Activated CD4-positive, alpha-beta T cell treated with anti-CD3 and anti-CD28 coated beads for 24 hours (primary cell): Measurements from ENCODE around the gene ERBB4.

Source experiments
- DNase-seq, 2 donors: peaks; one replicate each; pipeline ENCODE4 v3.0.0-alpha.2; 2020; ENCODE audit warnings: low read depth in 2 of 2

The ERBB4 gene

GRCh38 chr2:211423018-211423417 is 1115.6 kb downstream of the ERBB4 start:
- no peak for DNase-seq

DNA sequence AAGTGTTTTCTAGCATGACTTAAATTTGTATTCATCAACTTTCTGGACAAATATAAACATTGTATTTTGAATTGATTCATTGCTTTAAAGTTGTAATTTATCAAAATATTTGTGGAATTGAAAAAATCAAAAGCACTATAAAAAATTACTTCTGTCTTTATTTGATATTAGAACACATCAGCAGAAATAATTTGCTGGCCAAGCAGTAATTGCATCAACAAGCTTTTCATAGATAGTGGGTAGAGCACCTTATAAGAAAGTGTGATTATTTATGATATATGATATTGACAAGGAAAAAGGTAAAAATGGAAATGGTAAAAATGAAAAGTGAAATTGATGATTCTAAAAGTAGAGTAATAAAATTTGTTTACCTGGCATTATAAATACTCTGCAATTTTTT is 1121.1 kb downstream of the ERBB4 start:
- DNase-seq = no peak

DNA sequence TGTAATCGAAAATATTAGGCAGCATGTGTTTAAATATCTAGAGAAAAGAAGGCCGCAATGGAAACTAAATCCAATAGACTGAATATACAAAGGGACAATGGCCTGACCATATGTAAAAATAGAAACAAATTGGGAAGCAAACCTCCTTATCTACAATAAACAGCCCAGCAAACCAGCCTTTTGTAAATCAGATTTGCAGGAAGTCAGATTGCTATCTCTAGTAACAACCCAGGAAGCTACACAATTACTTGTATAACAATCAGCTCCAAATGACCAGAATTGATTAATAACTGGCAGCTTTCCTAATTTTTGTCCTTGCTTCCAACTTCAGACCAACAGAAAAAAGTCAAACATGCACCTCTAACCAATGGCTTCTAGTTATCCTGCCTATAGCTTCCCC is 1122.2 kb downstream of the ERBB4 start:
- no peak for DNase-seq

GRCh38 chr2:211413746-211414145 is 1124.9 kb downstream of the ERBB4 start:
- no peak for DNase-seq

DNA sequence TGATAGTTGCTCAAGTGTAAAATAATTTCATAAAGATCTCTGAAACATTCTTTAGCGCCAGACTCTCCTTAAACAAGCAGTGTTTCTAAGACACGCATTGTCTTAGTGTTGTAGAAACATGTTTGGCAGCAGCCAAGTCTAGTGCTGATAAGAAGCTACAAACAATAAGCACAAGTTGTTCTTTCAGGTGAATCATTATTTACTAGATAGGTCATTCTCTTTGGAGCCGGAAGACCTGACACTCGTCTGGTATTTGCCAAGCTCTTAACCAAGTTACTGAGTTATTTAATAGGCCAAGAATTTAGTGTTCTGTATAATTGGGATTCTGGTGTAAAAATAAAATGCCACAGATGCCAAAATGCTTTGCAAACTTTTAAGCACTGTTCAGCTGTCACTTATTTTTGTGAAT is 1130.1 kb downstream of the ERBB4 start:
- no peak for DNase-seq

- no peak for DNase-seq
Observed at GRCh38 chr2:211407076-211407475, 1131.5 kb downstream of the ERBB4 start.

DNA sequence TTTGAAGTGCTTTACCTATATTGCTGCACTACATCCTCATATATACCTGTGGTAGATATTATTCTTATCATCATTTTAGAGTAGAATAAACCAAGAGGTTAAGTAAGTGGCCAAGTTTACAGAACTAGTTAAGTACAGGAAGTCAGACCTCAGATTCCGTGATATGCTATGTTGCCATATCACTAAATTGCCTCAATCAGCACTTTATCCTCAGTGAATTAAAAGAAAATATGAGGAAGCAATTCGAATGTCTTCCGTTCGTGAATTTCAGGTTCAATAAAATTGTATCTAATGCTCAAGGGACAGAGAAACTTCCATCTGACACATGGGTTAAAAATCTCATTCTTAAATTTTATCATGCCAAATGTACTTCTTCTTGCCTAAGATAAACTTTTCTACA is 1133.6 kb downstream of the ERBB4 start:
- no peak for DNase-seq

- DNase-seq = no peak
Observed at GRCh38 chr2:211404098-211404497, 1134.5 kb downstream of the ERBB4 start.

DNA sequence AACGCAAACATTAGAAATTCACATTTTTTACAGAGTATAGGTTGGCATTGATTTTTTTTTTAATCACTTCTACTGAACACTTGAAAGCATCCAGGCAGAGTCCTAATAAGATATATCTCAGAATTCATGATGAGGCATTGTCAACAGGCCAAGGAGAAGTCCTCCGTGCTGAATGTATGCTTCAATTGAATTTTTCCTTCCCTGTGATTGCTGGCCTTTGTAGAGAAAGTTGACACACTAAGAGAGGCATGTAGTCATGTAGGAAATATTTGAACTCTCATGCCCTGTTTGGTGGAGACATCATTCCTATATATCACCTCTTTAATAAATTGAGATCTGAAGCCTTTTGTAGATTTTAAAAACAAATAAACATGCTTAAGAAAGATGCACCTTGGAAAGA is 1137.3 kb downstream of the ERBB4 start:
- DNase-seq = no peak

DNA sequence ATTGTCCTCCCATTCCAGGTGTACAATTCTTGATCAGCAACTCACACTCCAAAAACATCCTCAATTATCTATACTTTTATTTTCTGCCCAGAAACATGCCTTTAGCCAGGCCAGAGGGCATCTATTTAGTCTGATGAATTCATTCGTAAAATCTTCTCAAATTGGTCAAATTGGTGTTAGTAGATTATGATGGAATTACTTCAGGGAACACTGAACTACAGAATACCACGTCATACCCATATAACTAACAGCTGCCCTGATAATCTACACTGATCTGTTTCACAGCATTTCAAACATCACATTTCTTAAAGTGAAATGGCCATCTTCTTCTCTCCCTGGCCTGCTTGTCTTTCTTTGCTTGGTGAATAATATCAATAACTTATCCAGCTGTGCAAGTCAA is 1140.8 kb downstream of the ERBB4 start:
- DNase-seq = no peak

DNA sequence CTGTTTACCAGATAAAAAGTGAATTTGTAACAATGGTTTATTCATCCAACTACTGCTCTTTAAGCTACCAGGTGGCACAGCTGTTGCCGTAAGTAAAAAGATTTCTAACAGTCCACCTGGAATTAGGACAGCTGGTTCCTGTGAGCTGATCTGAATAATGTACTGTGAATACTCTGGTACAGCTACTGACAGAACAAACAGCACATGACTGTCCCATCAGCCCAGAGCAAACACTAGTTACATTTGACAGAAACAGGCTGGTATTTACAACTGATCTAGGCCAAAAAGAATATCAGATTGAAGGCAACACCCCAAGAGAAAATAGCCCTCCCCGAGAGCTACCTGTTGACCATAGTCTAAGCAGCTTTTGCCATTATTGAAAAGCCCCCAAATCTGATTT is 1141.8 kb downstream of the ERBB4 start:
- no peak for DNase-seq

DNA sequence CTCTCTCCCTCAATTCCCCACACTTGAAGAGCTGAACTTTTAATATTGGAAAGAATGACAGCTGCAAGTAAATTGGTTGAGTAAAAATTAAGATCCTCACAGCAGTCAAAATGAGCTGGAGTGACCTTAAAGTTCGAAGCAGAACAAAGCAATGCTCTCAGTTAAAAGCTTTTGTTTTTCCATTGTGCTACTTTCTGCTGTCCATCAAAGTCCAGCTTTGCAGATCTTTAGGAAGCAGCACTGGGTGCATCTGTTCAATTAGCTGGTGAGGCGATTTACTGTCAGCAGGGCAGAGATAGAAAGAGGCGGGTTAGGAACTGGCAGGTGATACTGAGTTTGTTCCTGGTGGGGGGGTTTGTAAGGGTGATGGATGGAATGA is 1147.4 kb downstream of the ERBB4 start:
- DNase-seq = no peak

- DNase-seq = no peak
Observed at GRCh38 chr2:211390536-211391188, 1147.9 kb downstream of the ERBB4 start.

DNA sequence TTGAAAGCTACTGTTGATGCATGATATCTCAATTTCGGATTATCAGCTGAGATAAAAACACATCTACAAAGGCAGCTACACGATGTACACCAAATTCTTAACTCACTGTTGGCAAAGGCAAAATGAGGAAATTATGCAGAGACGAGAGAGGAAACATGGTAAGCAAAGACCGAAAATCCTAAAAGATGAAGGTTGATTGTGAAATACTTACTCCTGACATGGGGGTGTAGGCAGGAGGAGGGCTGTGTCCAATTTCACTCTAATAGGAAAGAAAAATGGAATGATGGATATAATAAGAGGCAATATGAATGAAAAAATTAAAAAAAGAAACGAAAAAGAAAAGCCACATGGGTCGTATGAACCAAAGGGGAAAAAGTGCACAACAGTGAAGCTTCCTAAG is 1150.9 kb downstream of the ERBB4 start:
- DNase-seq = no peak

- DNase-seq = no peak
Observed at GRCh38 chr2:211380041-211380440, 1158.6 kb downstream of the ERBB4 start.

GRCh38 chr2:211376410-211376809 is 1162.2 kb downstream of the ERBB4 start:
- no peak for DNase-seq

- DNase-seq = no peak
Observed at GRCh38 chr2:211373203-211373602, 1165.4 kb downstream of the ERBB4 start.

- no peak for DNase-seq
Observed at GRCh38 chr2:211371465-211371864, 1167.1 kb downstream of the ERBB4 start.

DNA sequence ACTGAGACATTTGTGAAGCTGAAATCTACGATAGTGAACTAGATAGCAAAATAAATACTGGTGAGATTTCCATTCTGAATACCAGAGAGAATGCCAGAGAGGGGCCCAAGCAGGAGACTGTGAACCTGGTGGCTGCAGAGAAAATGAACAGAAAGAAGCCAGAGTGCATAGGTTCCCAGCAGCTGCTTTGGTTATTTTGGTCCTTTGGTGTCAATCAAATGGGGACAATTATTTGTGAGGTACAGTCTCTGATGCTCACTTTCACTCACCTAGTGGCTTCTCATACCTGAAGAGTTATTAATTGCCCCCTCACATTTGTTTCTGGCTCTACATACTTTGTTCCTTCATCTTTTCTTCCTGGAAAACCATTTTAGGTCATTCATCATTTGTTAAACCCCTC is 1170.1 kb downstream of the ERBB4 start:
- DNase-seq = no peak

GRCh38 chr2:211367711-211368110 is 1170.9 kb downstream of the ERBB4 start:
- no peak for DNase-seq

GRCh38 chr2:211367293-211367692 is 1171.3 kb downstream of the ERBB4 start:
- DNase-seq = no peak

DNA sequence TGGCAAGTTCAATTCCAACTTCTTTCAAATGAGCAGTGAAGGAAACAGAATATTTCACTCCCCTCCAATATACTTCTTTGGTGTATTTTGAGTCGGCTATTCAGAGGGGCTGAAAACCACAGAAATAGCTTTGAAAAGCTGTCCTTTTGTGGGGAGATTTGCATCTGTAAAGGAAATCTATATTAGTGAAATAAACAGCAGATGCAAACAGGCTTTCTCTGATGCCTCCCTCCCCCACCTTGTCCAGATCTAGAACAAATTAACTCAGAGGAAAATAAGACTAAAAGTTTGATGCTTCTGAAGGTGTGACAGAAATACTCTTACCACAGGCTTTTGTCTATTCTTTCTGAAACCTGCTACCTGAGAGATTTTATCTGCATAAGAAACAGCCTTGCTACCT is 1173.7 kb downstream of the ERBB4 start:
- DNase-seq = no peak

DNA sequence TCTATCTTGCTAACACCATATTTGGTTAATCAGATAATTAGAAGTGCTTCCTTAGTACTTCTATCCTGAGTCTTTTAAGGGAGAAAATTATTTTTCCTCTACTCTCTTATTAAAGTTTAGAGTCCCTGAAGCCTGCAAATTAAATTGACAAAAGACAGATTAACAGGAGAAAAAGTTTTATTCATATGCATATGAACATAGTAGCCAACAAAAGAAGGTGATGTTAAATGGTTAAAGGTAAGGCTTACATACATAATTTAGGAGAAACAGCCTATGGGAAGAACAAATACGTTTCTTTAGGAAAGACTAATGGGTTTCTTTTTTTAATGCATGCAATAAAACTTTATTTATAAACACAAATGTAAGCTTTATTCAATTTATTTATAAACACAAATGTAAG is 1177.2 kb downstream of the ERBB4 start:
- no peak for DNase-seq

GRCh38 chr2:211359347-211359746 is 1179.3 kb downstream of the ERBB4 start:
- no peak for DNase-seq
